SJCRH30 (cell line): Measurements from ENCODE around the gene ORM1. TPM values are rescaled to one million over a fixed set of nuclear protein-coding genes. Genes with fewer than 3 reads are reported as not detected.

Experiments used
- DNase-seq, 2 experiments: peaks; one replicate each; pipeline ENCODE4 v3.0.0-alpha.2; 2015 to 2020
- H3K27ac ChIP-seq: fragments of 250-450 bp; sonication (Bioruptor Pico); 2 replicates; pipeline ENCODE4 v1.5.1; 2020; ENCODE audit warnings: mild to moderate bottlenecking, moderate library complexity
- H3K27me3 ChIP-seq: fragments of 250-450 bp; sonication (Bioruptor Pico); 2 replicates; pipeline ENCODE4 v1.5.1; 2020; ENCODE audit warnings: mild to moderate bottlenecking, moderate library complexity
- H3K36me3 ChIP-seq: fragments of 250-450 bp; sonication (Bioruptor Pico); 2 replicates; pipeline ENCODE4 v1.5.1; 2020; ENCODE audit warnings: mild to moderate bottlenecking, moderate library complexity
- H3K4me1 ChIP-seq: fragments of 250-450 bp; sonication (Bioruptor Pico); 2 replicates; pipeline ENCODE4 v1.5.1; 2020; ENCODE audit warnings: mild to moderate bottlenecking, moderate library complexity
- H3K4me3 ChIP-seq: fragments of 250-450 bp; sonication (Bioruptor Pico); 2 replicates; pipeline ENCODE4 v1.5.1; 2020; ENCODE audit warnings: mild to moderate bottlenecking, moderate library complexity
- H3K9me3 ChIP-seq: fragments of 250-450 bp; sonication (Bioruptor Pico); replicated peaks from 2 replicates; pipeline ENCODE4 v1.5.1; 2020; ENCODE audit warnings: mild to moderate bottlenecking, moderate library complexity
- total RNA-seq: library from RNA; depleted of rRNA; stranded (reverse); fragments of >200 nt; shearing (Covaris generic); gene quantifications from 2 replicates; pipeline ENCODE4 v1.2.3, GENCODE V29; 2014

The ORM1 gene
- total RNA-seq, 1 experiment from 2014 or later, result not detected

- H3K4me3 ChIP-seq, result no peak overlapping the region
- H3K9me3 ChIP-seq, result no peaks in the 10 kb centered on the region
- no peak overlapping the region for H3K27ac ChIP-seq
- peaks cover 2% of the 10 kb centered on the region; the same call in 1 of the 2 replicates for H3K27me3 ChIP-seq
- no peak for DNase-seq
- no peaks in the 10 kb centered on the region for H3K4me1 ChIP-seq
- H3K36me3 ChIP-seq, result no peaks in the 10 kb centered on the region
Measured at GRCh38 chr9:114334490-114334889, 11.6 kb downstream of the ORM1 start.

- Histone ChIP-seq H3K27ac (no peak overlapping the region), H3K27me3 (peaks cover under 1% of the 10 kb centered on the region; the same call in 1 of the 2 replicates), H3K4me3 (no peak overlapping the region), H3K4me1 (no peaks in the 10 kb centered on the region), H3K9me3 (no peaks in the 10 kb centered on the region), H3K36me3 (no peaks in the 10 kb centered on the region)
- no peak for DNase-seq
Measured at GRCh38 chr9:114335745-114336144, 12.8 kb downstream of the ORM1 start.

GRCh38 chr9:114336157-114336556 is 13.3 kb downstream of the ORM1 start:
- Histone ChIP-seq H3K4me3 (no peak overlapping the region), H3K27me3 (no peaks in the 10 kb centered on the region), H3K27ac (no peak overlapping the region), H3K4me1 (no peaks in the 10 kb centered on the region), H3K9me3 (no peaks in the 10 kb centered on the region), H3K36me3 (no peaks in the 10 kb centered on the region)
- DNase-seq, result no peak

- DNase-seq, result no peak
- H3K27ac ChIP-seq, result no peak overlapping the region
- H3K27me3 ChIP-seq, result no peaks in the 10 kb centered on the region
- H3K4me3 ChIP-seq, result no peak overlapping the region
- H3K36me3 ChIP-seq, result no peaks in the 10 kb centered on the region
- H3K4me1 ChIP-seq, result no peaks in the 10 kb centered on the region
- H3K9me3 ChIP-seq, result no peaks in the 10 kb centered on the region
Measured at GRCh38 chr9:114336699-114337395, 13.9 kb downstream of the ORM1 start.

- H3K27ac ChIP-seq, result no peak overlapping the region
- DNase-seq, result no peak
- no peaks in the 10 kb centered on the region for H3K36me3 ChIP-seq
- no peaks in the 10 kb centered on the region for H3K27me3 ChIP-seq
- H3K4me3 ChIP-seq, result no peak overlapping the region
- H3K9me3 ChIP-seq, result no peaks in the 10 kb centered on the region
- no peaks in the 10 kb centered on the region for H3K4me1 ChIP-seq
Measured at GRCh38 chr9:114338187-114338586, 15.3 kb downstream of the ORM1 start.

GRCh38 chr9:114339130-114339908 is 16.4 kb downstream of the ORM1 start:
- Histone ChIP-seq H3K4me3 (no peak overlapping the region), H3K27ac (no peak overlapping the region), H3K4me1 (no peaks in the 10 kb centered on the region), H3K27me3 (no peaks in the 10 kb centered on the region), H3K9me3 (no peaks in the 10 kb centered on the region), H3K36me3 (no peaks in the 10 kb centered on the region)
- DNase-seq, result peak; percentile 59 to 78

GRCh38 chr9:114341152-114341830 is 18.4 kb downstream of the ORM1 start:
- DNase-seq, result no peak
- Histone ChIP-seq H3K4me3 (no peak overlapping the region), H3K27me3 (no peaks in the 10 kb centered on the region), H3K36me3 (no peaks in the 10 kb centered on the region), H3K9me3 (no peaks in the 10 kb centered on the region), H3K4me1 (no peaks in the 10 kb centered on the region), H3K27ac (no peak overlapping the region)

- Histone ChIP-seq H3K36me3 (no peaks in the 10 kb centered on the region), H3K9me3 (no peaks in the 10 kb centered on the region), H3K27me3 (no peaks in the 10 kb centered on the region), H3K27ac (no peak overlapping the region), H3K4me1 (no peaks in the 10 kb centered on the region), H3K4me3 (no peak overlapping the region)
- no peak for DNase-seq
Measured at GRCh38 chr9:114341991-114342390, 19.1 kb downstream of the ORM1 start.

GRCh38 chr9:114342755-114343440 is 20.0 kb downstream of the ORM1 start:
- no peak overlapping the region for H3K27ac ChIP-seq
- H3K4me1 ChIP-seq, result no peaks in the 10 kb centered on the region
- DNase-seq, result no peak
- no peaks in the 10 kb centered on the region for H3K36me3 ChIP-seq
- H3K27me3 ChIP-seq, result no peaks in the 10 kb centered on the region
- no peaks in the 10 kb centered on the region for H3K9me3 ChIP-seq
- H3K4me3 ChIP-seq, result no peak overlapping the region

GRCh38 chr9:114343471-114344187 is 20.7 kb downstream of the ORM1 start:
- no peak for DNase-seq
- H3K27me3 ChIP-seq, result no peaks in the 10 kb centered on the region
- no peaks in the 10 kb centered on the region for H3K36me3 ChIP-seq
- H3K4me1 ChIP-seq, result no peaks in the 10 kb centered on the region; the same call in 1 of the 2 replicates
- no peaks in the 10 kb centered on the region for H3K9me3 ChIP-seq
- no peak overlapping the region for H3K27ac ChIP-seq
- H3K4me3 ChIP-seq, result no peak overlapping the region

GRCh38 chr9:114344188-114344566 is 21.3 kb downstream of the ORM1 start:
- Histone ChIP-seq H3K4me3 (no peak overlapping the region), H3K36me3 (no peaks in the 10 kb centered on the region), H3K27me3 (no peaks in the 10 kb centered on the region), H3K27ac (no peak overlapping the region), H3K4me1 (no peaks in the 10 kb centered on the region; the same call in 1 of the 2 replicates), H3K9me3 (no peaks in the 10 kb centered on the region)
- DNase-seq, result no peak

- Histone ChIP-seq H3K4me1 (no peaks in the 10 kb centered on the region; the same call in 1 of the 2 replicates), H3K4me3 (no peak overlapping the region), H3K27me3 (no peaks in the 10 kb centered on the region), H3K36me3 (no peaks in the 10 kb centered on the region), H3K27ac (no peak overlapping the region), H3K9me3 (no peaks in the 10 kb centered on the region)
- DNase-seq, result no peak
Measured at GRCh38 chr9:114344692-114345091, 21.8 kb downstream of the ORM1 start.

GRCh38 chr9:114345493-114346065 is 22.7 kb downstream of the ORM1 start:
- no peak for DNase-seq
- Histone ChIP-seq H3K27ac (no peak overlapping the region), H3K4me1 (no peaks in the 10 kb centered on the region; the same call in 1 of the 2 replicates), H3K9me3 (no peaks in the 10 kb centered on the region), H3K36me3 (no peaks in the 10 kb centered on the region), H3K27me3 (no peaks in the 10 kb centered on the region), H3K4me3 (no peak overlapping the region)

GRCh38 chr9:114346146-114346545 is 23.2 kb downstream of the ORM1 start:
- no peaks in the 10 kb centered on the region; the same call in 1 of the 2 replicates for H3K4me1 ChIP-seq
- no peaks in the 10 kb centered on the region for H3K27me3 ChIP-seq
- H3K9me3 ChIP-seq, result no peaks in the 10 kb centered on the region
- no peak overlapping the region for H3K27ac ChIP-seq
- no peaks in the 10 kb centered on the region for H3K36me3 ChIP-seq
- H3K4me3 ChIP-seq, result no peak overlapping the region
- DNase-seq, result no peak
